ENCODE data around the gene PDLIM5.
"Not testable (repeated sequence)": the region's sequence is repeated elsewhere in the genome, so short reads cannot be mapped to it uniquely, and the experiment has no call there.

Gene PDLIM5, protein sequence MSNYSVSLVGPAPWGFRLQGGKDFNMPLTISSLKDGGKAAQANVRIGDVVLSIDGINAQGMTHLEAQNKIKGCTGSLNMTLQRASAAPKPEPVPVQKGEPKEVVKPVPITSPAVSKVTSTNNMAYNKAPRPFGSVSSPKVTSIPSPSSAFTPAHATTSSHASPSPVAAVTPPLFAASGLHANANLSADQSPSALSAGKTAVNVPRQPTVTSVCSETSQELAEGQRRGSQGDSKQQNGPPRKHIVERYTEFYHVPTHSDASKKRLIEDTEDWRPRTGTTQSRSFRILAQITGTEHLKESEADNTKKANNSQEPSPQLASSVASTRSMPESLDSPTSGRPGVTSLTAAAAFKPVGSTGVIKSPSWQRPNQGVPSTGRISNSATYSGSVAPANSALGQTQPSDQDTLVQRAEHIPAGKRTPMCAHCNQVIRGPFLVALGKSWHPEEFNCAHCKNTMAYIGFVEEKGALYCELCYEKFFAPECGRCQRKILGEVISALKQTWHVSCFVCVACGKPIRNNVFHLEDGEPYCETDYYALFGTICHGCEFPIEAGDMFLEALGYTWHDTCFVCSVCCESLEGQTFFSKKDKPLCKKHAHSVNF

DNA sequence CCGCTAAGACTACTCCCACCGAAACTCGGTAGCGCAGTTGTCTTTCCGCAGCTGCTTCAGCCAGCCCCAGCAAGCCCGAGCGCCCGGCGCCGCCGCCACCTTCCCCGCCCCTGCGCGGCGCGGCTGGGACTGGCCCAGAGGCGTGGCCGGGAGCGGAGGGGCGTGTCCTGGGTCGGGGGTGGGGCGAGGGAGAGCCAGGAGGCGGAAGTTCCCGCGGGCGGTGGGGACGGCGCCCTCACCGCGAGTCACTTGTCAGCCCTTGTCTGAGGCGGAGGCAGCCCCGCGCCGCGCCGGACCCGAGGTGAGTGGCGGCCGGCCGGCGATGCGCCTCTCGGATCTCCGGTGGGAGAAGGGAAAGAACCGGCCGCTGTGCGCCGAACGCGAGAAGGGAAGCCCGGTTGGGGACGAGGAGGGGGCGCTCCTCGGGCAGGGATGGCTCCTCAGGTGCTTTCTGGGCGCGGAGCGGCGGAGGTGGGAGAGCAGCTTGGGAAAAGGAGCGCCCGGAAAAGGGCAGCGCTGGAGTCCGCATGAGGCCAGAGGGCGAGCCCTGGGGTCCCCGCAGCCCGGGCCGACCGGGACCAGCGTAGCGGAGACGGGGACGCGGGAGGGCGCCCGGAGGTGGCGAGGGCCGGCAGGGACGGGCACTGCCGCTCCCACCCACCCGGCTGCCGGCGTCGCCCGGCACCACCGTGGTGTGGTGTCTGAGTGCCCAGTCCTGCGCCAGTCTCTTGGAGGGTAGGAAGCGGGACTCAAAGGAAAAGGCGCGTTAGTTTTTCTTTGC lies at the start of gene PDLIM5:
TSS of gene PDLIM5 (plus strand) at position 248 of the 781 bp plus-strand sequence. CDS start 3,347 bp downstream, outside the sequence.
- DNase-seq (ENCODE audit: low read depth in 2 of 2, low spot score in 1 of 2): peak; percentile 63 to 78

DNA sequence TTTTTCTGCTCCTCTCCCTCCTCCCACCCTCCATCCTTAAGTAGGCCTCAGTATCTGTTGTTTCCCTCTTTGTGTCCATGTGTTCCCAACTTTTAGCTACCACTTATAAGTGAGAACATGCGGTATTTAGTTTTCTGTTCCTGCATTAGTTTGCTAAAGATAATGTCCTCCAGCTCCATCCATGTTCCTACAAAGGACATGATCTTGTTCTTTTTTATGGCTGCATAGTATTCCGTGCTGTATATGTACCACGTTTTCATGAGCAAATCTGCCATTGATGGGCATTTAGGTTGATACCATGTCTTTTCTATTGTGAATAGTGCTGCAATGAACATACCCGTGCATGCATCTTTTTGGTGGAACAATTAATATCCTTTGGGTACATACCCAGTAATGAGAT lies 49.3 kb upstream of the PDLIM5 start:
- DNase-seq (ENCODE audit: low read depth in 2 of 2, low spot score in 1 of 2): not testable (repeated sequence)

DNA sequence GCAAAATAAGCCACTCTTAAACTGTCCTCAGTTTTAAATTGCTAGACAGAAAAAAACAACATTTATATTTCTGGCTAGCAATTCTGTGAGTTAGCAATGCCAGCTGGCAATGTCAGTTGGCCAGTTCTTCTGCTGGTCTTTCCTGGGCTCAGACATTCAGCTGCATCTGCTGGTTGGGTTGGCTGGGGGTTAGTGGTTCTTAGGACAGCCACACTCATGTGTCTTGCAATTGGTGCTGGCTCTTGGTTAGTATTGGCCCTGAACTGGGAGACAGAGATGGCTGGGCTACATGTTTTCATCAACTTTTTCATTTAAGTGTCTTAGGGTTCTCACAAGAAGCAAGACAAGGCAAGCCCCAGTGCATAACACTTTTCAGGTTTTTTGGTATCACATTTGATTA lies 48.0 kb upstream of the PDLIM5 start:
- no peak for DNase-seq (ENCODE audit: low read depth in 2 of 2, low spot score in 1 of 2)

DNA sequence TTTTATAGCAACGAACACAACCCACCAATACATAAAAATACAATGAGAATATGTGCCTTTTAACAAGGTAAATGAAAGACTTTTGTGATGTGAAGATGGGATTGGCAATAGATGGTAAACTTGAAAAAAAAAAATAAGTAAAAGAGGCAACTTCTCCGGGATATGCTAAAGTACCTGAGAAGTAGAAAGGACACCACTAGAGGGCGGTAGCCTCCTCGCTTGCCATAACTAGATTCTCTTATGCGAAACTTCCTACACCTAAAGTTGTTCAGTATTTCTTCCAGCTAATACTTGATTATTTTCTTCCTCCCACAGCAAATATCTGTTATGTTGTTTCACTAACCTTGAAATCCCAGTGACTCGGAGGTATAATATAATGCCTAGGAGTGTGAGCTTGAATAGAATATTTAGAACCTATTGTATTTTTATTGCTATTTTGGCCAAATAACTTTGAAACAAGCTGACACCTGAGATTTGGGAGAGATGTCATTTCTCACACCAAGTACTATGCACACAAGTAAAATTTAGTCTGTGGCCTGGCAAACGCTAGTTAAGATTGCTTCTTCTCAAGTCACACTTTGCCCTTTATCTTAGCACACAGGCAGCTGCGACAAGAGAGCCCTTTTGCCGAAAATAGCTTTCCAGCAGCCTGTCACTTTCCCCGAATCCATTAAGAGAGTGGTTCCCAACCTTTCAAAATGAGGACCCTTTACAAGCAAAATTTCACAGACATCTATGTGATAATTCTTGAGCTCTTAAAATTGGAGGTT lies 44.9 kb upstream of the PDLIM5 start:
- peak; percentile 8 to 17 for DNase-seq (ENCODE audit: low read depth in 2 of 2, low spot score in 1 of 2)

DNA sequence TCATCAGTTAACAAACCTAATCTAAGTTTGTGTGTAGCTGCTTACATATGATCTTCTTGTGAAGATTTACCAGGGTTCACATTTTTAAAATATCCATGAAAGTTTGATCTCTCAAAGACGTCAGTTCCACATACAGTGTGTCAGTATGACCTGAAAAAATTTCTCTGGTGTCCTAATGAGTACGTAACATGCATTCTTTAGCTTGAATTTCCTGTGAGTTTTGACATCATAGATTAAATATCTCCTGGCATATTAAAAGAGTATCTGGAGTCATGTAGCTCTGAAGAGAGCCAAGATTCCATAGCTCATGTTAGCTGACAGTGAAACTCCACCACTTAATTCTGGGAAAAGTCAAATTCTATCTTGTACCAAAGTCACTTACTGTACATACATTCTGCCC lies 43.9 kb upstream of the PDLIM5 start:
- no peak for DNase-seq (ENCODE audit: low read depth in 2 of 2, low spot score in 1 of 2)

DNA sequence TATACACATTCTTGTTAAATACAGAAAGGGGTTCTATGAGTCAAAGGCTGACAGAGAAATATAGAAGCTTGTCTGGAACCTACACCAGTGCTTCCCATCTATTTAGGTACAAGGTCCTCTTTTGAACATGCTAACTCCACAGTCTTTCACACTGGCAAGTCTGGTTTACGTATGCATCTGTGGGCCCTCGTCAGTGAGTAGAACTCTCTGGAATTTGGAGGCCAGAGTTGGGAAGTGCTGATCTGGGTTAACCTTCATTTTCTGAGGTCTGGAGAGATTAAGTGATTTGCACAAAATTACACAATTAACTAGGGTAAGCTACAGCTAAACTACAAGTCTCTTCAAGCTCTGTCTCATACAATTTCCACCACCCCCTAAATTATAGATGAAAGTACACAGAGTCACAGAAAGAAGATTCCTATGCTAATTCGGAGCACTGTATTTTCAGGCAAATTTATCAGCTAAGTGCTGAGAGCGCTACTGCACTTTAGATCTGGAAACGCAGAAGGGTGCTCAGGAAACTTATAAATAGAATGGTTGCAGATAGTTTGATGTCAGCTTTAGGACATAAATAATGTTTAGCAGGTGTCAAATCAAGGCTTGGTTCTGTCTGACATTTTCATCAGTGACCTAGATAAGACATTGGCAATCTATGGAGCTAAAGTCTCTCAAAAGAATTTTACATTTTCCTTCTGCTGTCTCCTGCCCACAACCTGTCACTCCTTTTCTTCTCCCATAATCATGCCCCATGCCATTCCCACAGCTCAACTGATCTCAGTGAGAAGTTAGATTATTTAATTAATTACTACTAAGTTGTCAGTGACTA lies 43.0 kb upstream of the PDLIM5 start:
- DNase-seq (ENCODE audit: low read depth in 2 of 2, low spot score in 1 of 2): no peak

DNA sequence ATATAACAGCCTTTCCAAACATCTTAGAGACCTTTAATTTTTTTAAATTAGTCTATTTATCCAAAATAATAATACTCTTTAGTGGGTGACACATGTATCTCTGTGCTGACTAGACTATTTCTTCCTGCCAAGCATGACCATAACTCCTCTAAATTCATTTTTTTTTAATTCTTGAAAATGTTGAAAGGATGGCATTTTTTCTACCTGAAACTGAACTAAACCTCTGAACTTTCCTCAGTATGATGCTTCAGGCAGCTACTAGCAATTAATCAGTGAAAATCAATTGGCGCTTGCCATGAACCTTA lies 42.4 kb upstream of the PDLIM5 start:
- no peak for DNase-seq (ENCODE audit: low read depth in 2 of 2, low spot score in 1 of 2)

DNA sequence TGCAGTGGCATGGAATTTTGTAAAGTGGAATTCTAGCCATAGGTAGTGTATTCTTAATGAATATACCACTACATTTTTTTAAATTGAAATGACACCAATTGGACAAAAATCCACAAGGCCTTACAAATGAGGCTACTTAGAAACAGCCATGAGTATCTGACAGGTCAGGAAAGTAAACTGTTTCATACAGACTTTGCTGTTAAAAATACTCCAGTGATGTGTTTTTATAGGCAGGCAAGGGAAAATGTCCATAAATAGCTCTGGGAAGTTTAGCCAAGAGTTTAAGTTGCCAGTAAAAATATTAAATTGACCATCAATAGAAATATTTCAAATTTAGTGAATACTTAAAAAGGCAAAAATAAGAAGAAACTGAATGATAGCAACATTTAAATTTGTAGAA lies 41.8 kb upstream of the PDLIM5 start:
- no peak for DNase-seq (ENCODE audit: low read depth in 2 of 2, low spot score in 1 of 2)

DNA sequence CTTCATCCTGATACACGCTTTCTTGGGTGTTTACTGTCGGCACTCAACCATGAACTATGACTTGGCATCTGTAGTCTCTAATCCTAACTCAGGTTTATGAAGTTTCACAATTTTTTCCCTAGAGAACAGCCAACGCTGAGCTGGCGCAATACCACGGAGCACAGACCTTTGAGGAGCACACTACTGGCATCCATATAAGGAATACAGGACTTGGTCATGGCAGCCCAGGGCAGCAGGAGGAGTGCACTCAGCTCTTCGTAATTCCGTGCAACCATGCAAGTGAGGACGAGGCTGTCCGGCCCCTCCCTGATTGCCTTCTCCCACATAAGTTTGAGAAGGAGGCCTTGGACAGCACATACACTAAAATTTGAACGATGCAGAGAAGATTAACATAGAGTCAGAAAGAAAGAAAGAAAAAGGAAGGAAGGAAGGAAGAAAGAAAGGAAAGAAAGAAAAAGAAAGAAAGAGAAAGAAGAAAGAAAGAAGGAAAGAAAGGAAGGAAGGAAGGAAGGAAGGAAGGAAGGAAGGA lies 41.0 kb upstream of the PDLIM5 start:
- DNase-seq (ENCODE audit: low read depth in 2 of 2, low spot score in 1 of 2): no peak

DNA sequence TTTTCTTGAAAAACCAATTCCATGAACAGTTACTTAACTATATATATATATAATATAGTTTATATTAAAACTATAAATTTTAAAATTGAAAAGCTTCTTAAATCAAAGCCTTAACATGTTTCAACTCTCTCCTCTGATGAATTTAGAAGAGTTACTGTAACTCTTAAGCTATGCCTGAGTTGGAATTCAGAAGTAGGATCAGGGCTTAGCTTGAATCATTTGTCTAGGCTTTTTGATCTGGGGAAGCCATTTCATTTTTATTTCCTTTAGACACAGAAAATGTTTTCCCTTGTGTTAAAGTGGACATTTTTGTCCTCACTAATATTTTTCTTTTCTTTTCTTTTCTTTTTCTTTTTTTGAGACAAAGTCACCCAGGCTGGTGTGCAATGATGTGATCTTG lies 40.4 kb upstream of the PDLIM5 start:
- no peak for DNase-seq (ENCODE audit: low read depth in 2 of 2, low spot score in 1 of 2)

DNA sequence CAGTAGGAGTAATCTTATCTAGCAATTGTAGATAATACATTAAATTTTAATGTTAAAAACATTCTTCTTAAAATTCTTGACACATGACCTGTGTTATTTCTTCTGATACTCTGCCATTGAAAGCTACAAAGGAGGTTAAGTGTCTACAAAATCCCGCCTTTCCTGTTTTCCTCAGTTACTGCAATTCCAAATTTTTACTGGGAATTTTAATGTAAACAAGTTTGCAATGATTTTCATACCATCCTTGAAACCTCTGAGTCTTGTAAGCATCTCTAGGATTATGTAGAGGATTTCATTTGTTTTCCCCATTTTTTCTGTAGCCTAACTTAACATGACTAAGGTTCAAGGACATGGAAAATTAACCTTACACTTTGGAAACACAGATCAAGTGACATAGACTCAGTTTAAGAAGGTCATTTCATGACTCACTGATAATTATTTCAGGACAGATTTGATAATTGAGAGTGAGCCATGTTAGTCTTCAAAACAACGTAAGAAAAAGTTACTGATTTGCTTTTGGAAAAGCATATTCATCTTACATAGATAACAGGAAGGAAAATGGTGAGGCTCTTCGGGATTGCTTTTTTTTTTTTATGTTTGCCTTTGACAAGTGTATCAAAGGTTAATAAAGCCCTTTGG lies 39.6 kb upstream of the PDLIM5 start:
- no peak for DNase-seq (ENCODE audit: low read depth in 2 of 2, low spot score in 1 of 2)

DNA sequence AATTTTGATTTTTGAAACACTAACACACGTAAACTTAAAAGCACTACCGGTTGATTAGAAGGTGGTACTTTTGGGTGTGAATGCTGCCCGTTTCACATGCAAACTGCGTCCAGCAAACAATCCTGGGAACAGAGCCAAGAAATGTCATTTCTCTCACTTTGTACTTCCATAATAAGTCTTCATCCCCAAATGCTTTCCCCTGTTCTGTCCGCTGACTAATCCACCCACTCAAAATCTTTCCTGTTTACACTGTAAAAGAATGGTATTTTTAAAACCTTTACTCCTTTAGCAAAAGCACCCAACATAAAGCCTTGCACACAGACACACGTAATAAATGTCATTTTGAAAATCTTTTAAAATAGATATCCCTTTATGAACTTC lies 39.1 kb upstream of the PDLIM5 start:
- DNase-seq (ENCODE audit: low read depth in 2 of 2, low spot score in 1 of 2): no peak

DNA sequence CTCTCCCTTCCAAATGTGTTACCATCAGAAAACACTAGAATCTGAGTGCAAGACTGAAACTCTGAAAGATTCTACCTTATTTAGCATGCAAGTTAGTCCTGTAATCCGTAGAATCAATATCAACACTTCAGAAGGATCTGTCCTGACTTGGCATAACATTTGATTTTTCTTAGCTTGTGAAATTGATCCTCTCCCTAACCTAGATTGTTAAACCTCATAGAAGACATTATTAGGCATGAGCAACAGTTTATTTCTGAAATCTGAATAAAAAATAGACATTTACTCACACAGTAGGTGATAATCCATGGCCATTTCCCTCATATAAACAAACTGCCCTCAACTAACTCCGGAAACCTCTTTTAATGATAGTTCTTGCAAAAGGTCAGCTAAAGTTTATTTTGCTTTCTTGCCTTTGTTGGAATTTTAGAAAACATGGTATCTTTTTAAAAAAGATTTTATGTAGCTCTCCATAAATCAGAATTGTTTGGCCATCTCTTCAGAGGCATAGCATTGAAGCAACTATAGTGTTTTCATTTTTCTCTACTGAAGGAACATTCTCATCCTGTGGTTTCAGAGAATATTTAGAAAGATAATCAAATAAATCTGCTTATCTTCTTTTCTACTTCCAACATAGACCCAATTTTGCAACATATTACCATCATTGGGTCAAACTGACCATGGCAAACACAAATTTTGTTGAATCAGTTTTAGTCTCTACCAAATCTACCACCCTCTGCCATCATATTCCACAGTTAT lies 38.5 kb upstream of the PDLIM5 start:
- DNase-seq (ENCODE audit: low read depth in 2 of 2, low spot score in 1 of 2): no peak

DNA sequence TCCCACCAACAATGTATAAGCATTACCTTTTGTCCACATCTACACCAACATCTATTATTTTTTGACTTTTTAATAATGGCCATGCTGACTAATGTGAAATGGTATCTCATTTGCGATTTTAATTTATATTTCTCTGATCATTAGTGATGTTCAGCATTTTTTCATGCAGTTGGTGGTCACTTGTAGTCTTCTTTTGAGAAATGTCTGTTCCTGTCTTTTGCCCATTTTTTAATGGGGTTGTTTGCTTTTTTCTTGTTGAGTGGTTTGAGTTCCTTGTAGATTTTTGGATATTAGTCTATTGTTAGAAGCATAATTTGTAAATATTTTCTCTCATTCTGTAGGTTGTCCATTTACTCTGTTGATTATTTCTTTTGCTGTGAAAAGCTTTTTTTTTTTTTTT lies 36.8 kb upstream of the PDLIM5 start:
- no peak for DNase-seq (ENCODE audit: low read depth in 2 of 2, low spot score in 1 of 2)

DNA sequence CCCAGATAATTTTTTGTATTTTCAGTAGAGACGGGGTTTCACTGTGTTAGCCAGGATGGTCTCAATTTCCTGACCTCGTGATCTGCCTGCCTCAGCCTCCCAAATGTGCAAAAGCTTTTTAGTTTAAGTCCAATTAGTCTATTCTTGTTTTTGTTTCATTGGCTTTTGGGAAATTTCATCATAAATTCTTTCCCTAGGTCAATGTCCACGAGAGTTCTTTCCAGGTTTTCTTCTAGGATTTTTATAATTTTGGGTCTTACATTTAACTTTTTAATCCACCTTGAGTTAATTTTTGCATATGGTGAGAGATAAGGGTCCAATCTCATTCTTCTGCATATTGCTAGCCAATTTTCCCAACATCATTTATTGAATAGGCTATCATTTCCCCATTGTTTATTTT lies 36.3 kb upstream of the PDLIM5 start:
- DNase-seq (ENCODE audit: low read depth in 2 of 2, low spot score in 1 of 2): no peak

DNA sequence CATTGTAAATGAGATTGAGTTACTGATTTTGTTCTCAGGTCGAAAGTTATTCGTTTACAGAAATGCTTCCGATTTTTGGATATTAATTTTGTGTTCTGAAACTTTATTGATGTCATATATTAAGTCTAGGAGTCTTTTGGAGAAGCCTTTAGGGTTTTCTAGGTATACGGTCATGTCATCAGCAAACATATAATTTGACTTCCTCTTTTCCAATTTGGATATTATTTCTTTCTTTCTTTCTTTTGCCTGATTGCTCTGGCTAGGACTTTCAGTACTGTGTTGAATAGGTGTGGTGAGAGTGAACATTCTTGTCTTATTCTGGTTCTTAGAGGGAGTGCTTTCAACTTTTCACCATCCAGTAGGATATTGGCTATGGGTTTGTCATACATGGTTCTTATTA lies 35.4 kb upstream of the PDLIM5 start:
- no peak for DNase-seq (ENCODE audit: low read depth in 2 of 2, low spot score in 1 of 2)

DNA sequence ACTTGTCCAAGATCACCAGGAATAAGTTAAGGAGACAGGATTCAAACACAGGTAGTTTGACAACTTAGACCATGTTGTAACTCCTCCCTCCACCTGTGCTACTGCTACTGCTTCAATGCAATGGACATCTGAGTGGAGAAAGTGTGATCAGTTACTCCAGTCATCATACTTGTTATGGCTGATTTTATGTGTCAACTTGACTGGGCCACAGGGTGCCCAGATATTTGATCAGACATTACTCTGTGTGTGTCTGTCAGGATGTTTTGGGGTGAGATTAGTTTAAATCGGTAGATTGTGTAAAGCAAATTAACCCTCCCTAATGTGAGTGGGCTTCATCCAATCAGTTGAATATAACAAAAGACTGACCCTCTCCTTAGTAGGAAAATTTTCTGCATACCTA lies 34.8 kb upstream of the PDLIM5 start:
- DNase-seq (ENCODE audit: low read depth in 2 of 2, low spot score in 1 of 2): no peak

DNA sequence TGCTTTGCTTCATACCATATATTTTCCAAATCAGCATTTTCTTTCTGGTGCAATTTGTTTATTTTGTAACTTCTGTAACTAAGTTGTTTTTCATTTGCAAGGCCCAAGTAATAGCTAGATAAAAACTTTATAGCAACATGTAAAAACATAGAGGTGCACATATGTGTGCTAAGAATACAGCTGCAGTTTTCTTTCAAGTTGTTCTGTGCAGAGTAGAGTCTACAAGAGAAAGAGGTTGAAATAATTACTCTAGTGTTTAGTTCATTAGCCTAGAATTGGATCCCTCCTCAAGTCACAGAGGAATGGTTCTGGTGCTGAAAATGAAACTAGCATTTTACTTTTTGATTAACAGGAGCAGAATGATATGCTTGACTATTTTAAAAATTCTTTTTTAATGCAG lies 32.2 kb upstream of the PDLIM5 start:
- no peak for DNase-seq (ENCODE audit: low read depth in 2 of 2, low spot score in 1 of 2)

DNA sequence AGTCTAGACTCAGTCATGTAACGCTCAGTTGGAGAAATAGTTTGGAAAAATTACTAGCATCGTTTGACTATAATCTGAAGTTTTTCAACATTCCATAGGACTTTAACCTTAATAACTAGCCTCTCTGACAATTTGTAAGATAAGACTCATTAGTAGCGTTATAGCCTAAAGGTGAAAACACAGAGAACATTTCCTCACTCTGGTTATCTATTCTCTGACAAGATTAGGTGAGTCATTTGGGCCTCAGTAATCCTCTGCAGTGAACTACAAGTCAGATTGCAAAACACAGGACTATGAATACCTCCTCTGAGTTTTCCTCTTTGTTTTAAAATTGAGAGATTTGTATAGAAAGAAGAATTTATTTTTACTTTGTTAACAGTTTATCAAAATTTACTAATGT lies 31.8 kb upstream of the PDLIM5 start:
- no peak for DNase-seq (ENCODE audit: low read depth in 2 of 2, low spot score in 1 of 2)
